HG03521 (cell line): ENCODE results near the gene ZHX3.
"Not testable (repeated sequence)": the region's sequence is repeated elsewhere in the genome, so short reads cannot be mapped to it uniquely, and the experiment has no call there.

Experiments used
- ATAC-seq: cut with Tn5 transposase; IDR thresholded peaks from one replicate; pipeline ENCODE4 v1.9.1; 2021; ENCODE audit warnings: mild to moderate bottlenecking, moderate library complexity; ENCODE audit not compliant: unreplicated experiment

Gene ZHX3

DNA sequence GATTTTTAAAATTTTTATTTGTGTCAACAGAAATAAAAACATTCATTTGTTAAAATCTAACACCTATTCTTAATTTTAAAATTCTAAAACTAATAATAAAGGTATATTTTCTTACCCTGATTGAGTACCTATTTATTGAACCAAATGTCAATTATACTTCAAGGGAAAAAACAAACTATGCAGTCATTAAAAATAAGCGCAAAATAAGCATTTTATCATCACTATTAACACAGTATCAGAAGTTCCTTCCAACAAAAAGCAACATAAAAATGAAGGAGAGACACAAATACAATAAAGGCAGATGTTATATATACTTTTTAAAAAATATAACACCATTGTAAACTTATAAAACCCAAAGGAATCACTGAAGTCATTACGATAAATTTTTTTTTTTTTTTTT, 52.7 kb downstream of the ZHX3 start:
- ATAC-seq: no peak

DNA sequence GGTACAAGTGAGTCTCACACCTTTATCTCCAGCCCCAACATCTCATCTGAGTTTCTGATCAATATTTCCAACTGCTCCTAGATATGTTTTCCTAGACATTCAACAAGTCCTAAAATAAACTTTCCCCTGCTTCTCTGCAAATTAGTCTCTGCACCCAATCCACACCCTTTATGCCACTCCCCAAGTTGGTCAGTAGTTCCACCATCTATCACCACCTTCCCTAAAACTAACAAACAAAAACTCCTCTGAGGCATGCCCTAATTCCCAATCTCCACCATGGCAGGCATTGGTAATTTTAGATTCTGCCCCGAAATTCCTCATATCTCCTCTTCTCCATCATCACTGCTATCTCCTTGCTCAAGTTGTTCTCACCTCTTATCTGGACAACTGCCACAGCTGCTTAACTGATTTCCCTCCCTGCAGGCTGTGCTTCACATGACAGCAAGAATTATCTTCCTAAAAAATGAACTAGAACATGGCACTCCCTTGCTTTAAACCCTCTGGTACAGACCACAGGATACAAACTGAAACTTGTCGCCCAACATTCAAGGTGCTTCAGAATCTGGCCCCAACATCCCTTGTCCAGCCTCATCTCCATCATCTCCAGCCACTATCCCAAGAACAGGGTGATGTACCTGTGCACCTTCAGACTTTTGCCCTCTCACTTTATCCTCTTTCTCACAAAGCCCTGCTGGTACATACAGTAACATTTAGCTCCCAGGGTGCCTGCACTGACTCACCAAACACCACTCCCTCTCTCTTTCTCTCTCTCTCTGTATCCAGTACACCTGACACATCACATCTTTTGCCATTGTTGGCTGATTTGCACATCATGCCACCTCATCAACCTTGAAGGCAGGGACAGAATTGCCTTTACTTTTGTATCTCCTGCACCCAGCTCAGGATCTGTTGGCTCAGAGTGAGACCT, 55.5 kb downstream of the ZHX3 start:
- ATAC-seq: no peak

DNA sequence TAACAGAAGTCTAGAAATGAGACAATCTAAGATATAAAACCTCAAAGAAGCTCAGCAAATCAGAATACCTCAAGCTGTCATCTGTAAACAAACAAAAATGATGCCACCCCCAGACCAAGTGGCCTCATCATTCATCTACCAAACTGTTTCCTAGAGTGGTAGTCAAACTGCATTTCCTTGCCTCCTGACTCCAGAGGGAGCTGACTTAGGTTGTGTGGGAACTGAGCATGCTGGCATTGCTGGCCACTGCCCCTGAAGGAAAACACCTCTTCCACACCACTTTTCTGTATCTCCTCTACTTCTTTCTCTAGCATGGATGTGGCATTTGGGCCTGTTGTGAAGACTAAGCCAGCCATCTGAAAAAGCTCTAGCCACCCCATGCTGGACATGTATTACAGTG, 56.3 kb downstream of the ZHX3 start:
- no peak for ATAC-seq

DNA sequence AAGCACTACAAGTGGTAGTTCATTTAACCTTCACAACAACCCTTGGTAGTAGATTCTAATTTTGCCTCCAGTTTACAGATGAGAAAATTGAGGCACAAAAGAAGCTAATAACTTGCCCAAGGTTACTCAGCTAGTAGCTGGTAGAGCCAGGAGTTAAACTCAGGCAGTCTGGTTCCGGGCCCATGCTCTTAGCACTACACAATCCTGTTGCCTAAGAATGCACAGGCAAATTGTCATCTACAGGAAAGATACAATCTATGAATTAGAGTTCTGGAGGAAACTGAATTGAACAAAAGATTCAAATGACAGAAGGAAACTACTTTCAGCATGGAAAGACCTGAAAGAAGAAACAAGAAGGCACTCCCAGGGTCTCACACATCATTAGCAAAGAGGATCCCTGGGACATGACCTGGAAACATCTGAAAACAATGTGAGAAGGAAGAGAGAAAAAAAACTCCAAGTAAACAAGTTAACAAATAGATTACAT, 56.8 kb downstream of the ZHX3 start:
- no peak for ATAC-seq

DNA sequence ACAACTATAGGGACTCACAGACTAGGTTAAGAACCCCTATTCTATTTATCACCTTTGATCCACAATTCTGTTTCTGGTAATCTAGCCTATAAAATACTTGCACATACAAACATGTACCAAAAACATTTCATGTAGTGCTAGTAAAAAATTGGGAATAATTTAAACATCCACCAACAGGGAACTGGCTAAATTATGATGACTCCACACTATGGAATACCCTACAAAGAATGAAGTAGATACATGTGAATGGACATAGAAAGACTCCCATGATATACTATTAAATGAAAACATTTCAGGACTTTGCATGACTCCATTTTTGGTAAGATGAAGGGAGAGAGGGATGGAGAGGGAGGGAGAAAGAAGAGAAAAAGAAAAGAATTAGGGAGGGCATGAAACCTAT, 58.2 kb downstream of the ZHX3 start:
- no peak for ATAC-seq

DNA sequence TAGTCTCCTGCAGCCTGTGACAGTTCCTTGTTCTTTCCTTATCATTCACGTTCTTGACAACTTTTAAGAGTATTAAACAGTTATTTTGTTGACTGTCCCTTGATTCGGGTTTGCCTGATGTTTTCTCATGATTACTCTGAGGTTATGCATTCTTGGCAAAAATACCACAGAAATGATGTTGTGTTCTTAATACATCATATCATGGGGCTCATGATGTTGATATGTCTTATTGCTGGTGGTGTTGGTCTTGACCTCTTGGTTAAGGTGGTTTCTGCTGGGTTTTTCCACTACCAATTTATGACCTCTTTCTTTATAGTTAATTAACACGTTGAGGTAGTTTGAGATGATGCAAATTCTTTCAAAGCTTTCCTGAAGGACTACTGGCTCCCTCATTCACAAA, 59.1 kb downstream of the ZHX3 start:
- ATAC-seq: no peak

DNA sequence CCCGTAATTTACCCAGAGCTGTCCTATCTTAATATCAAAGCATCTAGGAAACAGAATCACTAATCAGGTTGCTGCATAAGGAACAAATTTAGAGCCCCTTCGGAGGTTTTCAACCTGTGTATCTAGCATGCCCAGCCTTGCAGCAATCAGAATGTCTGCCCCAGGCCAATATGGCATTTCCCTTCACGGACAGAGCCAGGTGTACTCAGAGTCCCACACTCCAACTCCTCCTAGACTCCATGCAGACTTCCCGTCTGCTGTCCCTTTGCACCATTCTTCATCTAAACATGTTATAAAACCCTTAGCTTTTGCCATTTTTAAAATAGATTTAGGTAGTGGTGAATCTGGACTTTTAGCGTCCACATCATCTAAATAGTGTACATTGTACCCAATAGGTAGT, 61.0 kb downstream of the ZHX3 start:
- ATAC-seq: no peak

DNA sequence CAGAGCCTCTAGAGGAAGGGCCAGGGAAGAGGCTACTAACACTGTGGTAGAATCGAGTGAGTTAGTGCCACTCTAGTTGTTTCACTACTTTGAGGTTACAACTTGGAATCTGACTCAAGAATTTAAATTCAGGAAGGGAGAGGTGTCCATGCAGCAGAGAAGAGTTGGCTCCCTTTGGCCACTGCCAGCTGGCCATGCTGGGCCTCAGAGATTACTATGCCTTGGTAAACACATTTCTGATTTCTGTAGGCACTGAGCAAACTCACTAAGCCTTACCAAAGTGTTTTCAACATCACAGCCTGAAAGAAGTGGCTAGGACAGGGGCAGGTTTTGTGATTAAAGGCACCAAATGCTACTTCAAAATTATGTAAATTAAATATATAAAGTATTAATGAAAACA, 61.9 kb downstream of the ZHX3 start:
- ATAC-seq: no peak

DNA sequence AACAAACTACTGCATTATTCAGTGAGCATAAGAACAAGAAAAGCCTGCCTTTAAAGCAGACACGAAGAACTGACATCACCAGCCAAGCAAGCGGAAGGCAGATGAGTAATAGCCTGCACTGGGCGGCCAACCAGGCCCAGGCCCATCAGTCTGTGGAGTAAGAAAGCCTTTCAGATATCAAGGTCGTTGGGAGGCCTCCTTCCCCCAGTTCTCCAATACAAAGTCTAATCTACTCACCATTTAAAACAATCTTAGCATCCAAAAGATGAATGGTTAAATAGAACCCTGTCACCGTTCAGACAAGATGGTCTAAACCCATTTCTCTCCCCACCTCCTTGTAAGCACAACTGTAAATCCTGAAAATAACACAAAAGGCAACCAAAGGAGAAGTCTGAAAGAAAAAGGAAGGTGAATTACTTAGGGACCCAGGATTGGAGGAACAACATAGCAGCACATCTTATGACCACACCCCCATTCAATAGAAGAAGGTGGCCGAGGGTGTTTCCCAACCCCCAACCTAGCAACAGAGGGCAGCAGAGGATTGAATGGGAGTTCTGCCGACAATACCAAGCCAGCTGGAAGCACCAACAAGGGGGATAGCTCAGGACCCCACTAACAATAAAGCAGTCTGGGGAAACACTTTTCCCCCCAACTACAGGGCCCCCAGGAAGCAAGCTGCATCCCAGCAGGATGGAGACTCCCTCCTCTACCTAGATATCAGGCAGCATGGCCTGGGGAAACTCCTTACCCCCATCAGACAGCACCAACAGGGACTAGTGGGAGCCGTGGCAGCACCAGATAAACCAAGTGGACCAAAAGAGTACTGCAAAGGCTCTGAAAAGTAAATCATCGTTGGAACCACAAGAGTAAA, 67.9 kb downstream of the ZHX3 start:
- ATAC-seq: no peak

DNA sequence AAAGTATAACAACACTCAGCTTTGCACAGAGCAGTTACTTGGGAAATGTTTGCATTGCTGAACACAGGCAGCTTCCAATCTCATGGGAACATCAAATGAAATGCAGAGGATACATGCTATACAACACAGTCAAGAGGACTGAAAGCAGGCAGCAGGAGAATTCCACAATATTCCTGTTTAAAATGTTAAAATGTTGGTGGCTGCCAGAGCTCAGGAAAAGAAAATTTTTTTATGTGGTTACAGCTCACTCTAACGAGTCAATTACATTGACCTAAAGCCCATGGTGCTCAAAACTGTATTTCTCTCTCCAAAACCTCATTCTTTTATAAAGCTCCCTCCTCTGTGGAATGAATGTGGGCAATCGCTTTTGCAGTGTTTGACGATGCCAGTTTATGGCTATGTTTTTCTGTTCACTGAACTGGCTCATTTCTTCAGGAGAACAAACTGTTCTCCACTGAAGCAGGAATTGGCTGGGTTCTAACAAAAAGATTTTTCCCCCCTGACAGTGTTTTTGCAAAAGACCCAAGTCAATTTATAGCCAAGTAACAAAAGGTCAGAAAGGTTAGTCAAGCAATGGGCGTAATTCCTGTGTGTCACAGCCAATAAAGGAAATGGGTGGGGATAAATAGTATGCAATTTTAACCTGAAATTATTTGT, 69.0 kb downstream of the ZHX3 start:
- ATAC-seq: no peak

DNA sequence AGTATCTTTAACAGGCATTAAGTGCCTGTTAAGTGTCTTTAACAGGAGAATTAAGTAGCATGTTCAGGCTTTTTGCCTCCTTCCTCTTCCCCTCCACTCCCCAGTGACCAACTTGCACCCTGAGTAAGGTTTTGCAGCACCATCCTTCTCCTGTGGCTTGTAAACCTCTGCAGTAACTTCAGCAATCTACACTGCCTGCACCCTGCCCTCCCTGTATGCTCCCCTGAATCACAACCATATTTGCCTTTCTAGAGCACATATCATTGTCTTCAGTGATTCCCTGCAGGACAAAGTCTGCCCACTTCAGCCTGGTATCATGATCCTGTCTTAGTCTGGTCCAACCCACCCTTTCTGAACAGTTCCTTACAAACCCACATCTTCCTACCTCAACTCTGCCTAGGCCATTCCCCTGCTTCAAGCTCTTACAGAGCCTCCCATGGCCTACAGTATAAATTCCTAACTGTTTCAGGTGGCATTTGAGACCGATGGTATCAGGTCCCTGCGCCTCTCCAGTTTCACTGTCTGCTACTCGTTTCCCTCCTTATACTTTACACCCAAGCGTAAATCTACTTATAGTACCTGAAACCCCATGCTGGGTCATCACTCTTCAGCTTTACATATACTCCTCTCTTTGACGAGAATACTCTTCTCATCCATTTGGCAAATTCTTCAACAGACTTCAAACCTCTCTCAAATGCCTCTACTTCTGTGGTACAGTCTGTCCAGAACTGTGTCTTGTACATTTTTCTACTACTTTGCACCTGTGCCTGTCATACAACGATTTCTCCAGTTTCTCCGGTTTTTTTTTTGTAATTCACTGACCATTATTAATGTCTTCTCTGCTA, 69.8 kb downstream of the ZHX3 start:
- ATAC-seq: no peak

DNA sequence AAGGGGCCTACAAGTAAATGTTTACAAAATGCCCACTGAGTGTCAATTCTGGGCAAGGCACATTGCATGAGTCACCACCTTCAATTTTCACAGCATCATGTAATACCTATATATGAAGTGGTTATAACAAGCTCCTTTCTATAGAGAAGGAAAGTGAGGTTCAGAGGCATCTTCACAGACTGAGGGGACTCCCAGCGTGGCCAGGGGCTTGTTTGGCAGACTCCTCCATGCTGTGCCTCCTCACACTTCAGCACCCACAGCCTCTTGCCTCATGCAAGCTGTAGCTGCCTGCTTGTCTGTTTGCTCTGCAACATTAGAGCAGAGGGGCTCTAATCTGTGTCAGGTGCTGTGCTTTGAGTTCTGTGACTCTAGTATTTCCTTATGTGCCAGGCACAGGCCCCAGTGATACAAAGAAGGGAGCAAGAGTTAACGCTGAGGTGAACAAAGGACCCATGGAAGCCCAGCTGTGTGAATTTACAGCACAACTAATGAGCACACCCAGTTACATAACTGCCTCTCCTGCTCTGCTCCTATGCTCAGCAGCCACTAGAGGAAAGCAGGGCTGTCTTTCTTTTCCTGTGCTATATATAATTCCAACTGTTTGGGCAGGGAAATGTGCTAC, 72.3 kb downstream of the ZHX3 start:
- ATAC-seq: no peak

DNA sequence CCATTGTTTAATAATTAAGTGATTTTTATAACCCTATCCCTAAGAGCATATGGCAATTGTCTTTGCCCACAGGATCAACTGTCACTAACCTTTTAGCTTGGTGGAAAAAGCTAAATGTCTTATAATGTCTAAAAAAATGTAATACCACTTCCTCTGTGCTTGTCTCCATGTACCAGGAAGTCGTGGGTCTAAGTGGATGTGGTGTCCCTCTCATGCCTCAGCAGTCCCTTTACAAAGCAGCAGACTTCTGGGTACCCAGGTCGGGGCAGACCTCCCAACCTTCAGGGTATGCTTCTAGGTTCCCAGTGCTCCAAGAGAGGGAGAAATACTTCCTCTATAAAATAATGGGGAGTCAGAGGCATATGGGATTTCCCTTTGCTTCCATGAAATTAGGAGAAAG, 74.7 kb downstream of the ZHX3 start:
- no peak for ATAC-seq

DNA sequence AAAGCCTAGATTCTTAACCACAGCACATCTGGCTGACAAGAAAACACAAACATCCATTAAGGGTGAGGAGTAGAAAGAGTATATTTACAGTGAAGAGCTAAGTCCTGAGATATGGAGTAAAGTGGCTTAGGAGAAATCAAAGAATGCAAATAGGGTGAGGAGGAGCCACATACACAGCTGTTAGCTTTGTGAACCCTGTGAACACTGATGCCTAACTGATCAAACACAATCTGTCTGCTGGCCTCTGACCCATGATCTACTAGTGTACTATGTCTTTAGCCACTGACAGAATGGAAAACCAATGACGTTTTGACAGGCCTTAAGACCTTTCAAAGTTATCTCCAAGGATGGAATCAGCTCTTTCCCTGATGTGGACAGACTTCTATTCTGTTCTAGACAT, 75.2 kb downstream of the ZHX3 start:
- ATAC-seq: no peak

DNA sequence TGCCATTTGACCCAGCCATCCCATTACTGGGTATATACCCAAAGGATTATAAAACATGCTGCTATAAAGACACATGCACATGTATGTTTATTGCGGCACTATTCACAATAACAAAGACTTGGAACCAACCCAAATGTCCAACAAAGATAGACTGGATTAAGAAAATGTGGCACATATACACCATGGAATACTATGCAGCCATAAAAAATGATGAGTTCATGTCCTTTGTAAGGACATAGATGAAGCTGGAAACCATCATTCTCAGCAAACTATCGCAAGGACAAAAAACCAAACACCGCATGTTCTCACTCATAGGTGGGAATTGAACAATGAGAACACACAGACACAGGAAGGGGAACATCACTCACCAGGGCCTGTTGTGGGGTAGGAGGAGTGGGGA, 80.3 kb downstream of the ZHX3 start:
- not testable (repeated sequence) for ATAC-seq

DNA sequence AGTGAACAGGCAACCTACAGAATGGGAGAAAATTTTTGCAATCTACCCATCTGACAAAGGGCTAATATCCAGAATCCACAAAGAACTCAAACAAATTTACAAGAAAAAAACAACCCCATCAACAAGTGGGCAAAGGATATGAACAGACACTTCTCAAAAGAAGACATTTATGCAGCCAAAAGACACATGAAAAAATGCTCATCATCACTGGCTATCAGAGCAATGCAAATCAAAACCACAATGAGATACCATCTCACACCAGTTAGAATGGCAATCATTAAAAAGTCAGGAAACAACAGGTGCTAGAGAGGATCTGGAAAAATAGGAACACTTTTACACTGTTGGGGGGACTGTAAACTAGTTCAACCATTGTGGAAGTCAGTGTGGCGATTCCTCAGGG, 80.7 kb downstream of the ZHX3 start:
- not testable (repeated sequence) for ATAC-seq

DNA sequence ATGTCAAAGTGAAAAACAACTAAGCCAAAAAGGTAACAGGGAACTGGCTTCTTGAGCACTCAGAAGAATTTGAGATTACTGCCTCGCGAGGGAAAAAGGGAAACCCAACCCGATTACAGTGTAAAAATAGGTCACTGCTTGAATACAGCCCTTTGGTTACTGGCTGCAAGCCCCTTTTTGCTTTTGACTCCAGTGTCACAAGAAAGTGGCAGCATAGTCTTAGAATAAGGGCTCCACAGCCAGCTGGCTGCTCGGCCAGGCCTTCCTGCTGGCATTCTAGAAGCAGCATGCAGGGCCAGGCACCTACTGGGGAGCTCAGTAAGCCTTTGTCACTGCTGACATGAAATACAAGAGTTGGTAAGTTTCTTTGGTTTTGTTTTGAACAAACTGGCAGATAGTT, 83.0 kb downstream of the ZHX3 start:
- no peak for ATAC-seq

DNA sequence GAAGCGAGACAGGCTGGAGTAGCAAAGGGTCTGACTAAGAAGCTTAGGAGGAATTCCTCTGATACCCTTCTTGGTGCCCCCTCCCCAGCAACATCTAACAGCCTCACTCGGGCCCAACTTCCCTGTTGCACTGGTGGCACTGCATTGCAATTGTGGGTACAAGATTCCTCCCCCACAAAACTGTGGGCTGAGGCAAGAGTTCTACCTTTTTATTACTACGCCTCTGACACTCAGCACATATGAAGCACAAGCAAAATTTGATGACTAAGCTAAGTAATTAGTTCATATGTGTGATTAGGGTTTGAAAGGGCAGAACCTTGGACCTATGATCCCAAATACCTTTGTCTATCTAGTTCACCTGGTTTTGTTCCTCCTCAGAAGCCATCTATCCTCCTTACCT, 83.5 kb downstream of the ZHX3 start:
- ATAC-seq: no peak

DNA sequence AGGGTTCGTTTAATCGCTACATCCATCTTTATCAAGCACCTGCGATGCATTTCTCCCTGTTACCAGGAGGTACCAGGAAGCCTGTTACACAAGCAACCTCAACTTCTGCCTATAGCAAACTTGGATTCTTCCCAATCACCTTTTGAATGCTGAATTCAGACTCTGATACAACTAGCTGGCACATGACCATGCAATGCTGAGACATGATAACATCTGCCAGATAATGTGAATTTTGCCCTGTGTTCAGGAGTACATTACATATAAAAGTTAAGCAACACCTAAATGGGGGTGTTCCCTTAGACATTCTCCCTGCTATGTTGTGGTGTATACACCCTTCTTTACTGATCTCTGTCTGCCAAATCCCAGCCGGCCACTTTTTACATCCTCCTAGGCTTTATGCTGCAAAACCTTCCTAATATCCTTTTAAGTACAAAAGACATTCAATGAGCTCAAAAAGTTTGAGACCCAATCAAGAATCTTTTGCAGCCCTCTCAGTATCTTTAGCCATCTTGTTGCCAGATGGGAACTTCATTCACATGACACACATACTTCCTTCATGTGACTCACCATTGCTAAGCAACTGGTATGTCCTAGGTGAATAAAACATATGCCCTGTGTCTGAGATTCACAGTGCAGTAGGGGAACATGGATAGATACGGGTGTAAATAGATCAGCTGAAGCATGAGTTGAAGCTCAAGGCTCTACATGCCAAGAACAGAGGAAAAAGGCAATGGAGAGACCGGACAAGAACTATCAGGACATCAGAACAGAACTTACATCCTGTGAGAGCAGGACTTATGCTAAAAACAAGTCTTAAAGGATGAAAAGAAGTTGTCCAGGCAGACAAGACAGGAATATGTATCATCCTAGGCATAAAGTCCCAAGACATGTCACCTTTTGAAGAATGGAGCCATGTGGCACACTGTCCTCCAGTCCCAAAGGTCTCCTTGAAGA, 84.3 kb downstream of the ZHX3 start:
- ATAC-seq: no peak
